ENCODE results near the gene PLEKHH1. TPM values are rescaled to one million over a fixed set of nuclear protein-coding genes. Genes with fewer than 3 reads are reported as not detected.

Gene PLEKHH1
- 1 to 10 TPM; 4.8 to 6.7 TPM for total RNA-seq

DNA sequence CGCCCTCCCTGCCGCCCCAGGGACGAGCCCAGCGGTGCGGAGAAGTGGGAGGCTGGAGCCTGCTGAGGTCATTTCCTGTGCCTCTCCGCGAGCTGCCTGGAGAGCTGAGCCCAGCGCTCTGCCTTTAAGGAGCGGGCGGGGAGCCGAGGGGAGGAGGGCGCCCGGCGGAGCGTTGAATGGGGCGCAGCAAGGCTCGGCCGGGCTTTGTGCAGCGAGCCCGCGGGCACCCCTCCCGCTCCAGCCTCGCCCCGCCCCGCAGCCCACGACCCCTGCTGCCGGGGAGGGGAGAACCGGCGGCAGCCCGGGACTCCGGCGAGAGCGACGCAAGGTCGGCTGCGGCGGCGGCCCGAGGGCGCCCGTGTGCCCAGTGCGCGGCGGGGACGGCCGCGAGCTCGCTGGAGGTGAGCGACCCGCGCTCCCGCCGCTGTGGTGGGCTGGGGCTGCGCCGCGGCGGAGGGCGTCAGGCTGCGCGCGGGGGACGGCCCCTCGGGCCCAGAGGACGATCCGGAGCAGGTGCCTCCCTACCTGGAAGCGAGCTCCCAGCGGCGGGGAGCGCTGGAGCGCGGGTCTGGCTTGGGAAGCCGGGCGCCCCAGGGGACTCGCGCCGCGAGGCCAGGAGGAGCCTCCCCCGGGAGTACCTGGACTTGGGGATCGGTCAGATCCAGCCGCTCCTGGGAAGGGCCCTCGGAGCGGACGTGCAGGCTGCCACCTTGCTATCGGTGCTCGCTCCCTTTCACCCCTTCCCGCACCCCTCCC is at the start of gene PLEKHH1:
TSS of gene PLEKHH1 (plus strand) at position 293 of the 756 bp plus-strand sequence. CDS start 8,578 bp downstream, outside the sequence.
- H3K36me3 Mint-ChIP-seq (ENCODE audit: low read depth): no peaks in the 10 kb centered on the region
- DNase-seq: peak; percentile 77
- H3K4me1 Mint-ChIP-seq (ENCODE audit: low read depth): peaks cover 2% of the 10 kb centered on the region
- H3K27me3 Mint-ChIP-seq: peaks cover 21% of the 10 kb centered on the region
- ChIA-PET POLR2A (interaction anchor here (1.4 kb wide), 1 partner anchor 26 kb away, joined by 4 read pairs; no protein-coding TSS in a partner anchor), CTCF (interaction anchor here (0.6 to 5.7 kb wide), 11 partner anchors 9 to 171 kb away, joined by 3 to 50 read pairs (median 3); no protein-coding TSS in a partner anchor)
- intact Hi-C loops (cut with micrococcal nuclease): no loop called here
- ATAC-seq: peak; percentile 99
- peak within 1 kb of the TSS; percentile 54 for H3K4me3 Mint-ChIP-seq
- TF ChIP-seq, protein P1, sequence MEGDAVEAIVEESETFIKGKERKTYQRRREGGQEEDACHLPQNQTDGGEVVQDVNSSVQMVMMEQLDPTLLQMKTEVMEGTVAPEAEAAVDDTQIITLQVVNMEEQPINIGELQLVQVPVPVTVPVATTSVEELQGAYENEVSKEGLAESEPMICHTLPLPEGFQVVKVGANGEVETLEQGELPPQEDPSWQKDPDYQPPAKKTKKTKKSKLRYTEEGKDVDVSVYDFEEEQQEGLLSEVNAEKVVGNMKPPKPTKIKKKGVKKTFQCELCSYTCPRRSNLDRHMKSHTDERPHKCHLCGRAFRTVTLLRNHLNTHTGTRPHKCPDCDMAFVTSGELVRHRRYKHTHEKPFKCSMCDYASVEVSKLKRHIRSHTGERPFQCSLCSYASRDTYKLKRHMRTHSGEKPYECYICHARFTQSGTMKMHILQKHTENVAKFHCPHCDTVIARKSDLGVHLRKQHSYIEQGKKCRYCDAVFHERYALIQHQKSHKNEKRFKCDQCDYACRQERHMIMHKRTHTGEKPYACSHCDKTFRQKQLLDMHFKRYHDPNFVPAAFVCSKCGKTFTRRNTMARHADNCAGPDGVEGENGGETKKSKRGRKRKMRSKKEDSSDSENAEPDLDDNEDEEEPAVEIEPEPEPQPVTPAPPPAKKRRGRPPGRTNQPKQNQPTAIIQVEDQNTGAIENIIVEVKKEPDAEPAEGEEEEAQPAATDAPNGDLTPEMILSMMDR (IDR thresholded peaks at IDR 0.05): no peak
- no peaks in the 10 kb centered on the region for H3K9me3 Mint-ChIP-seq
- H3K27ac Mint-ChIP-seq: no peak within 1 kb of the TSS

DNA sequence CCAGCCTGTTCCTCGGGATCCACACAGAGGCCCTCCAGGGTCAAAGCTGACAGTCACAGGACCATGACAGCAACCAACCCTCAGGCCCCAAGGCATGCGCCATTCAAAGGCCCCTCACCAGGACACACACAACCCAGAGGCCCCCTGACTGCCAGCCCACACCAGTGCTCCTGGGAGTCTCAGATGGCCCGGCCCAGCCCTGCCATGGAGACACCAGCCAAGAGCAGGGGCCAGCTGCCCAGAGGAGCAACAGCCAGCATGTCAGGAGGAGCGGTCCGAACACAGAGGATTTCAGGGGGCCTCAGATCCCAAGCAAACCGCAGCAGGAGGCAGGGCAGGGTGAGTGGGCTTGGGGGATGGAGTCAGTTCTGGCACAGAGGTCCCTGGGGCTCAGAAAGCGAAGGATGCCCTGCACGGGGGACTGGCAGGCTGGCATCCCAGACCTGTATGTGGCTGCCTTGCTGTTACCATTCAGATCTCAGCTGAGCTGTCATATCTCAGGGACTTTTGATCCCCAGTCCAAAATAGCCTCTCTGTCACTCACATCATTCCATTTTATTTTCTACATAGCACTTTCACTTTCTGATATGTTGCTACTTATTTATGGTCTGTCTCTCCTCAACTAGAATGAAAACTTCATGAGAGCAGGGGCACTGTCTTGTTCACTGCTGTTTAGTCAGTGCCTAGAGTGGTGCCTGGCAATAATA is 49.4 kb upstream of the PLEKHH1 start:
- H3K27ac Mint-ChIP-seq: no peak overlapping the region
- H3K27me3 Mint-ChIP-seq: no peaks in the 10 kb centered on the region
- H3K4me3 Mint-ChIP-seq: no peak overlapping the region
- ChIA-PET CTCF (no interaction called here), POLR2A (no interaction called here)
- no peak for DNase-seq
- H3K4me1 Mint-ChIP-seq (ENCODE audit: low read depth): peaks cover 55% of the 10 kb centered on the region
- TF ChIP-seq, protein P1 (IDR thresholded peaks at IDR 0.05): no peak
- no peak for ATAC-seq
- H3K9me3 Mint-ChIP-seq: peaks cover 3% of the 10 kb centered on the region
- intact Hi-C loops (cut with micrococcal nuclease): no loop called here
- H3K36me3 Mint-ChIP-seq (ENCODE audit: low read depth): peaks cover 15% of the 10 kb centered on the region

- H3K36me3 Mint-ChIP-seq (ENCODE audit: low read depth): peaks cover 15% of the 10 kb centered on the region
- peaks cover 3% of the 10 kb centered on the region for H3K9me3 Mint-ChIP-seq
- ATAC-seq: no peak
- H3K27me3 Mint-ChIP-seq: no peaks in the 10 kb centered on the region
- TF ChIP-seq, protein P1 (IDR thresholded peaks at IDR 0.05): no peak
- intact Hi-C loops (cut with micrococcal nuclease): no loop called here
- ChIA-PET POLR2A (no interaction called here), CTCF (interaction anchor here (0.7 to 3.8 kb wide), 5 partner anchors 8 to 70 kb away, joined by 3 to 17 read pairs (median 3); no protein-coding TSS in a partner anchor)
- no peak overlapping the region for H3K4me3 Mint-ChIP-seq
- H3K4me1 Mint-ChIP-seq (ENCODE audit: low read depth): peaks cover 67% of the 10 kb centered on the region
- no peak for DNase-seq
- H3K27ac Mint-ChIP-seq: no peak overlapping the region
Measured at GRCh38 chr14:67485501-67486095, 47.5 kb upstream of the PLEKHH1 start.

DNA sequence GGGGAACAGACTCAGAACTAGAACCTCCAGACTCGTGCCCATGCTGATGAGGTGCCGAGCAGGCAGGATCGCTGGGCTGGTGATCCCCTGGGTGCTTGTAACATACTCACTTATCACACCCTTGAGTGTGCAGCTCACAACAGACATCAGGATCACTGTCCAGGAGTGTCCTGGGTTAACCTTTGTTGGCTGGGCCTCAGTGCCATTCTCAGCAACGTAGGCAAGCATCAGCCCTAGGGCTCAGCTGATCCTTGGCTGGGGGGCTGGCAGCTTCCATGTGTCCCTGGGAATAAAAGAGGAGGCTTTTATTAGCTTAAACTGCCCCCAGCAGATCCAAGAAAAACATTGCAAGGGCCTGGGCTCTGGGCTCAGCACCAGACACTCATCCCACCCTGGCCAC is 46.2 kb upstream of the PLEKHH1 start:
- TF ChIP-seq, protein P1 (IDR thresholded peaks at IDR 0.05): no peak
- peaks cover 3% of the 10 kb centered on the region for H3K9me3 Mint-ChIP-seq
- ChIA-PET CTCF (interaction anchor here (0.9 to 3.8 kb wide), 5 partner anchors 20 to 98 kb away, joined by 3 to 17 read pairs (median 11); no protein-coding TSS in a partner anchor), POLR2A (interaction anchor here (0.8 to 2.5 kb wide), 4 partner anchors 9 to 34 kb away, joined by 3 to 9 read pairs (median 3); no protein-coding TSS in a partner anchor)
- DNase-seq: no peak
- intact Hi-C loops (cut with micrococcal nuclease): no loop called here
- H3K27me3 Mint-ChIP-seq: no peaks in the 10 kb centered on the region
- H3K4me3 Mint-ChIP-seq: no peak overlapping the region
- H3K36me3 Mint-ChIP-seq (ENCODE audit: low read depth): peaks cover 15% of the 10 kb centered on the region
- peaks cover 64% of the 10 kb centered on the region for H3K4me1 Mint-ChIP-seq (ENCODE audit: low read depth)
- ATAC-seq: no peak
- H3K27ac Mint-ChIP-seq: no peak overlapping the region
